Measurements from ENCODE around the gene WDR86. TPM values are rescaled to one million over a fixed set of nuclear protein-coding genes. Genes with fewer than 3 reads are reported as not detected.

Gene WDR86
- polyA plus RNA-seq, 1 donor (not counting 4 experiments of a cell fraction or from before 2014, with no cell fraction given) = not detected

- dilution Hi-C loops (cut with MboI; ENCODE audit: extremely low pct_ligation_motif_present, low sequenced_read_pairs) = no loop called here
- H3K79me2 ChIP-seq (ENCODE audit: control insufficient read depth, insufficient read depth, low read length) = no peaks in the 10 kb centered on the region
- no peak for FAIRE-seq
These were observed 24.7 kb upstream of the WDR86 start for GRCh38 chr7:151434549-151434948.

GRCh38 chr7:151433721-151434400 lies 24.0 kb upstream of the WDR86 start:
- no peak for TF ChIP-seq CTCF (optimal IDR thresholded peaks at IDR 0.05 in 1 of 3, IDR thresholded peaks at IDR 0.05 in 1 of 3, conservative IDR thresholded peaks at IDR 0.05 in 1 of 3; ENCODE audit: extremely low read depth in 1 of 3, insufficient read depth in 2 of 3, low read length in 3 of 3)
- TF ChIP-seq EZH2 (IDR thresholded peaks at IDR 0.05; ENCODE audit: low read length) = no peak
- Histone ChIP-seq H2AFZ (ENCODE audit: control insufficient read depth, low read length) (no peak overlapping the region), H3K36me3 (ENCODE audit: control insufficient read depth in 2 of 2, extremely low read depth in 1 of 2, insufficient read depth in 2 of 2, low read length in 2 of 2) (no peaks in the 10 kb centered on the region), H3K4me1 (ENCODE audit: control insufficient read depth, extremely low read depth, insufficient read depth, low read length) (peaks cover 8% of the 10 kb centered on the region), H3K4me3 (ENCODE audit: control insufficient read depth in 2 of 3, extremely low read depth in 1 of 3, insufficient read depth in 2 of 3, low read depth in 1 of 3, low read length in 3 of 3) (no peak overlapping the region), H3K9me1 (ENCODE audit: control insufficient read depth, extremely low read depth, insufficient read depth, low read length) (no peaks in the 10 kb centered on the region), H3K27me3 (ENCODE audit: control insufficient read depth, extremely low read depth, insufficient read depth, low read length) (peaks cover 4% of the 10 kb centered on the region), H3K79me2 (ENCODE audit: control insufficient read depth, insufficient read depth, low read length) (no peaks in the 10 kb centered on the region), H4K20me1 (ENCODE audit: control insufficient read depth, extremely low read depth, insufficient read depth, low read length) (no peaks in the 10 kb centered on the region), H3K9me3 (ENCODE audit: control insufficient read depth, low read depth, low read length) (no peaks in the 10 kb centered on the region), H3K9ac (ENCODE audit: control insufficient read depth, extremely low read depth, insufficient read depth, low read length) (no peak overlapping the region), H3K27ac (ENCODE audit: control insufficient read depth, insufficient read depth, low read length) (no peak overlapping the region), H3K4me2 (ENCODE audit: control insufficient read depth, extremely low read depth, insufficient read depth, low read depth, low read length) (no peak overlapping the region)
- FAIRE-seq = no peak
- dilution Hi-C loops (cut with MboI; ENCODE audit: extremely low pct_ligation_motif_present, low sequenced_read_pairs) = no loop called here
- DNase-seq (ENCODE audit: low read depth, low spot score) = no peak

More at GRCh38 chr7:151434549-151434948, 24.7 kb upstream of the WDR86 start:
- Histone ChIP-seq H3K4me3 (ENCODE audit: control insufficient read depth in 2 of 3, extremely low read depth in 1 of 3, insufficient read depth in 2 of 3, low read depth in 1 of 3, low read length in 3 of 3) (no peak overlapping the region), H2AFZ (ENCODE audit: control insufficient read depth, low read length) (no peak overlapping the region), H3K36me3 (ENCODE audit: control insufficient read depth in 2 of 2, extremely low read depth in 1 of 2, insufficient read depth in 2 of 2, low read length in 2 of 2) (no peaks in the 10 kb centered on the region), H3K9me3 (ENCODE audit: control insufficient read depth, low read depth, low read length) (no peaks in the 10 kb centered on the region), H3K27ac (ENCODE audit: control insufficient read depth, insufficient read depth, low read length) (no peak overlapping the region), H3K4me2 (ENCODE audit: control insufficient read depth, extremely low read depth, insufficient read depth, low read depth, low read length) (no peak overlapping the region), H3K9ac (ENCODE audit: control insufficient read depth, extremely low read depth, insufficient read depth, low read length) (no peak overlapping the region), H3K9me1 (ENCODE audit: control insufficient read depth, extremely low read depth, insufficient read depth, low read length) (no peaks in the 10 kb centered on the region), H4K20me1 (ENCODE audit: control insufficient read depth, extremely low read depth, insufficient read depth, low read length) (no peaks in the 10 kb centered on the region), H3K4me1 (ENCODE audit: control insufficient read depth, extremely low read depth, insufficient read depth, low read length) (peaks cover 8% of the 10 kb centered on the region), H3K27me3 (ENCODE audit: control insufficient read depth, extremely low read depth, insufficient read depth, low read length) (peaks cover 10% of the 10 kb centered on the region)
- TF ChIP-seq EZH2 (IDR thresholded peaks at IDR 0.05; ENCODE audit: low read length) = no peak
- no peak for TF ChIP-seq CTCF (optimal IDR thresholded peaks at IDR 0.05 in 1 of 3, IDR thresholded peaks at IDR 0.05 in 1 of 3, conservative IDR thresholded peaks at IDR 0.05 in 1 of 3; ENCODE audit: extremely low read depth in 1 of 3, insufficient read depth in 2 of 3, low read length in 3 of 3)
- no peak for DNase-seq (ENCODE audit: low read depth, low spot score)
